Pancreas (tissue), 10 donors: ENCODE measurements around the gene PPARA. TPM values are rescaled to one million over a fixed set of nuclear protein-coding genes. Genes with fewer than 3 reads are reported as not detected.

Experiments
- ATAC-seq, 4 donors: fragments of 200-7000 bp; cut with Tn5 transposase; one replicate each; pipeline versions ENCODE4 v1.8.0 to v1.9.1; 2020; ENCODE audit warnings: mild to moderate bottlenecking in 4 of 4, moderate library complexity in 4 of 4
- DNase-seq, 6 donors: peaks; one replicate each; pipeline ENCODE4 v3.0.0-alpha.2; 2020
- FAIRE-seq: peaks from 2 replicates; lab custom pipeline; 2012; peaks lifted over from hg19 to GRCh38; lab: Jason Lieb, UNC
- H3K27ac ChIP-seq, 4 donors: fragments of 200-600 bp; sonication (generic); 1 replicate in 3 of 4; 2 replicates in 1 of 4; pipeline versions ENCODE4 v1.5.0 to v1.8.0; 2020
- H3K27me3 ChIP-seq, 4 donors: fragments of 200-600 bp; one replicate each; pipeline ENCODE4 v1.8.0; 2021
- H3K36me3 ChIP-seq, 3 donors: fragments of 200-600 bp; sonication (generic) in 1 of 3; one replicate each; pipeline versions ENCODE4 v1.5.0 to v1.8.0; 2020 to 2021
- H3K4me1 ChIP-seq, 3 donors: fragments of 200-600 bp; one replicate each; pipeline ENCODE4 v1.8.0; 2021
- H3K4me3 ChIP-seq, 4 donors: fragments of 200-600 bp; sonication (generic) in 2 of 4; one replicate each; pipeline versions ENCODE4 v1.5.0 to v1.8.0; 2020 to 2021
- H3K9me3 ChIP-seq, 4 donors: fragments of 200-600 bp; one replicate each; pipeline ENCODE4 v1.8.0; 2021
- WGBS, 2 donors: extraction: QIAGEN DNeasy Blood & Tissue Kit; methylation state at CpG; one replicate each; pipeline ENCODE4 v1.1.7; 2013; 5-methylcytosine and 5-hydroxymethylcytosine counted together
- intact Hi-C, 3 donors: fragments of 100-400 bp; cut with DNase I; formaldehyde crosslinking; loops; one replicate each; pipeline versions ENCODE4 v1.11.1 to v1.14.2; 2022
- polyA plus RNA-seq, 2 donors: library from polyadenylated mRNA; stranded (reverse); fragments of 200-250 nt; gene quantifications; one replicate each; pipeline ENCODE4 v1.2.3, GENCODE V29; 2013
- total RNA-seq, 6 donors: library from RNA; stranded (reverse); fragmentation: NEBNext Ultra II Directional in 4 of 6; extraction: Animal tissue kit (Norgen Biotek cat#: 25700) in 4 of 6; gene quantifications; one replicate each; pipeline versions ENCODE4 v1.2.1 to v1.2.4, GENCODE V29; 2021 to 2023
- TF ChIP-seq, protein P1 (sequence below), 4 donors: fragments of 200-600 bp; sonication (generic) in 3 of 4; IDR thresholded peaks; one replicate each; pipeline versions ENCODE4 v1.5.0 to v1.8.0; 2021; ENCODE audit warnings: antibody characterized with exemption in 4 of 4
- donor health status: healthy with polysubstance abuse.
- donor health status: DM: no; HTN: no; CAD: no; lungs with moderate emphysema.
- donor health status: DM: no; HTN: no; CAD: no.
- donor health status: control.
- donor health status: control.
- donor health status: Bipolar disorder and iron deficiency.
- donor health status: DM: yes; HTN: yes; CAD: no.
- donor health status: DM: no; HTN: no; CAD: no.
- donor health status: DM: no; HTN: no; CAD: no.
- donor health status: DM: yes; HTN: yes; CAD: no.

Gene PPARA
- total and polyA plus RNA-seq, 8 donors = 4.1 to 24.5 (median 14.7) TPM

DNA sequence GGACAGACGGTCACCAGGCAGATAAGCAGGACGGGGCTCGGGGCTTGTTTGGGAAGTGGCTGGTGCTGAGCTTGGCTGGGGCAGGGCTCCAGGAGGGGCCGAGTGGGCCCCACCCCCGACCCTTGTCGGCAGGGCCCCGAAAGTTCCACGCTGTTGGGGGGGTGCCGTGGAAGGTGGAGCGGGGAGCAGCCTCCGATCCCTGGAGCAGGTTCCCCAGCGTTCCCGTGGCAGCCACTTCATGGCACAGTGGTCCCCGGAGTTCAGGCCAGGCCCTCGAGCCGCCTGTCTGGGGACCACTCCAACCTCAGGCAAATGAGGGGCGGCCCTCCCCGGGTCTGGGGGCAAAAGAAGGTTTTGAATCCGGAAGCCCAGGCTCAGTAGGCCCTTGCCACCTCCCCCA, 46.7 kb upstream of the PPARA start:
- DNase-seq (peak in 2 of 6 donors; percentile 44 to 81), ATAC-seq (no peak), FAIRE-seq (no peak)
- H3K9me3 ChIP-seq = no peaks in the 10 kb centered on the region
- TF ChIP-seq, protein P1, sequence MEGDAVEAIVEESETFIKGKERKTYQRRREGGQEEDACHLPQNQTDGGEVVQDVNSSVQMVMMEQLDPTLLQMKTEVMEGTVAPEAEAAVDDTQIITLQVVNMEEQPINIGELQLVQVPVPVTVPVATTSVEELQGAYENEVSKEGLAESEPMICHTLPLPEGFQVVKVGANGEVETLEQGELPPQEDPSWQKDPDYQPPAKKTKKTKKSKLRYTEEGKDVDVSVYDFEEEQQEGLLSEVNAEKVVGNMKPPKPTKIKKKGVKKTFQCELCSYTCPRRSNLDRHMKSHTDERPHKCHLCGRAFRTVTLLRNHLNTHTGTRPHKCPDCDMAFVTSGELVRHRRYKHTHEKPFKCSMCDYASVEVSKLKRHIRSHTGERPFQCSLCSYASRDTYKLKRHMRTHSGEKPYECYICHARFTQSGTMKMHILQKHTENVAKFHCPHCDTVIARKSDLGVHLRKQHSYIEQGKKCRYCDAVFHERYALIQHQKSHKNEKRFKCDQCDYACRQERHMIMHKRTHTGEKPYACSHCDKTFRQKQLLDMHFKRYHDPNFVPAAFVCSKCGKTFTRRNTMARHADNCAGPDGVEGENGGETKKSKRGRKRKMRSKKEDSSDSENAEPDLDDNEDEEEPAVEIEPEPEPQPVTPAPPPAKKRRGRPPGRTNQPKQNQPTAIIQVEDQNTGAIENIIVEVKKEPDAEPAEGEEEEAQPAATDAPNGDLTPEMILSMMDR (IDR thresholded peaks at IDR 0.05) = no peak
- 65 to 68% methylated on average over 19 of the region's 19 CpGs for WGBS, 2 donors
- no peaks in the 10 kb centered on the region for H3K27me3 ChIP-seq
- peak overlapping the region; percentile 89 to 94 (median 91) for H3K27ac ChIP-seq
- H3K4me1 ChIP-seq = peaks cover 57 to 73% (median 59%) of the 10 kb centered on the region in 3 donors
- intact Hi-C loops = no loop called here
- H3K4me3 ChIP-seq = peak overlapping the region in 1 of 4 donors; percentile 9
- H3K36me3 ChIP-seq = peaks cover 0 to 46% (median 27%) of the 10 kb centered on the region in 3 donors

DNA sequence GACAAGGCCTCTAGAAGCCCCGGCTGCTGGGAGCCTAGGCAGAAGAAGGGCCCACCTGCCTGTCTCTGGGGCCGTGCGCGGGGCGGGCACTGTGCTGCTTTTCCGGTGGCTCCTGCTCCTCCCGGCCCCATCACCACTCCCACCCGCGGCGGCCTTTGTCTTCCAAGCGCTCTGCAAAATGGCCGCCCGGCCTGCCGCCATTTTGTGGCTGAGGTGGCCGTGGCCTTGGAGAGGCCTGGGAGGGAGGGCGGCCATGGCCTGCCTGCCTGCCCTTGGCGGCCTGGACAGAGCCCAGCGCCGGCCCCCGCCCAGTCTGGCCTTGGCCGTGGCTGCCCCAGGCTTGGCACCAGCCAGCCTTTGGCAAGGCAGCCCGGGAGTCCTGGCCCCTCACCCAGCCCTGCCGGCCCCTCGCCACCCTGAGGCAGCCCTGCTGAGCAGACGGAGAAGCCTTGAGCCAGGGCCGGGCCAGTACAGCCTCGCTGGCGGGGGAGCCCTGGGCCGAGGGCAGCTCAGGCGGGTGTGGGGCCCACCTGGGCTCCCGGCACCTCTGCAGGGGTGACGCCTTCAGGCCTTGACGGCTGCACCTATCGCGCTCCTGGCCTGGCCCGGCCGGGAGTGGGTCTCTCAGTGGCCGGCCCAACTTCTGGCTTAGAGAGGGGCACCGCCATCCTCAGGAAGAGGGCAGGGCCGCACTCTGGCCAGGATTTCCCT, 46.0 kb upstream of the PPARA start:
- no peaks in the 10 kb centered on the region for H3K27me3 ChIP-seq
- ATAC-seq (peak; percentile 51 to 66 (median 55)), FAIRE-seq (no peak), DNase-seq (peak; percentile 89 to 96 (median 90))
- H3K4me1 ChIP-seq = peaks cover 63 to 80% (median 66%) of the 10 kb centered on the region in 3 donors
- TF ChIP-seq, protein P1 (IDR thresholded peaks at IDR 0.05) = no peak
- intact Hi-C loops = no loop called here
- H3K27ac ChIP-seq = peak overlapping the region; percentile 89 to 94 (median 91)
- peaks cover 0 to 41% (median 23%) of the 10 kb centered on the region in 3 donors for H3K36me3 ChIP-seq
- no peaks in the 10 kb centered on the region for H3K9me3 ChIP-seq
- WGBS, 2 donors = 19 to 23% methylated on average over 35 to 40 of the region's 40 CpGs
- peak overlapping the region in 1 of 4 donors; percentile 9 for H3K4me3 ChIP-seq

DNA sequence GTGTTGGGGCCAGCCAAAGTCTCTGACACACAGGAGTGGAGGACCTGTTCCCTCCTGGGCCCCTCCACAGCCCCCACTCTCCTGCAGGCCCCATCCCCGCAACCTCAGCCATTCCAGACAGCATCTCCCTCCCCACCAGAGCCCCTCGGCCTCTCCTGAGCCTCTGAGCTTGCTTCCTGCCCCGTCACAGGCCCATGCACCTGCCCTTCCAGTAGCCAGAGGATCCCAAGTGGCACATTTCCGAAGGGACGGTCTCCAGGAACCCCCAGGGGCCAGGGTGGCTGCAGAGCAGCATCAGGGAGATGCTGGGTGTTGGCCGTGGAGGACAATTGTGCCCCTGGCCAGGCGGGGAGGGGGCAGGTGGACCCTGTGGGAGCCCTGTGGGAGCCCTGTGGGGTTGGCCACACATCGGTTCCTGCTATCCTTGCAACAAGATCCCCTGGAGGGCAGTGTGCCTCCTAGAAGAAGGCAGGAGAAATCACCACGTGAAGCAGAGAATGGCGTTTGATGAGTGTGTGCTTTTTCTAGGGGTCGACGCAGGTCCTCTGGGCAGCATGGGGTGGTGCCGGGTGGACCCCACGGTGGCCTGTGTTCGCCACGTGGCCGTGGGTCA, 45.3 kb upstream of the PPARA start:
- H3K27me3 ChIP-seq = no peaks in the 10 kb centered on the region
- no peak overlapping the region for H3K4me3 ChIP-seq
- H3K27ac ChIP-seq = peak overlapping the region; percentile 89 to 94 (median 91)
- FAIRE-seq = no peak
- peak in 1 of 6 donors; percentile 81 for DNase-seq
- WGBS, 2 donors = 40 to 45% methylated on average over 17 of the region's 17 CpGs
- H3K9me3 ChIP-seq = no peaks in the 10 kb centered on the region
- peaks cover 70 to 85% (median 72%) of the 10 kb centered on the region in 3 donors for H3K4me1 ChIP-seq
- TF ChIP-seq, protein P1 (IDR thresholded peaks at IDR 0.05) = no peak
- H3K36me3 ChIP-seq = peaks cover 0 to 41% (median 25%) of the 10 kb centered on the region in 3 donors
- intact Hi-C loops = no loop called here
- no peak for ATAC-seq

DNA sequence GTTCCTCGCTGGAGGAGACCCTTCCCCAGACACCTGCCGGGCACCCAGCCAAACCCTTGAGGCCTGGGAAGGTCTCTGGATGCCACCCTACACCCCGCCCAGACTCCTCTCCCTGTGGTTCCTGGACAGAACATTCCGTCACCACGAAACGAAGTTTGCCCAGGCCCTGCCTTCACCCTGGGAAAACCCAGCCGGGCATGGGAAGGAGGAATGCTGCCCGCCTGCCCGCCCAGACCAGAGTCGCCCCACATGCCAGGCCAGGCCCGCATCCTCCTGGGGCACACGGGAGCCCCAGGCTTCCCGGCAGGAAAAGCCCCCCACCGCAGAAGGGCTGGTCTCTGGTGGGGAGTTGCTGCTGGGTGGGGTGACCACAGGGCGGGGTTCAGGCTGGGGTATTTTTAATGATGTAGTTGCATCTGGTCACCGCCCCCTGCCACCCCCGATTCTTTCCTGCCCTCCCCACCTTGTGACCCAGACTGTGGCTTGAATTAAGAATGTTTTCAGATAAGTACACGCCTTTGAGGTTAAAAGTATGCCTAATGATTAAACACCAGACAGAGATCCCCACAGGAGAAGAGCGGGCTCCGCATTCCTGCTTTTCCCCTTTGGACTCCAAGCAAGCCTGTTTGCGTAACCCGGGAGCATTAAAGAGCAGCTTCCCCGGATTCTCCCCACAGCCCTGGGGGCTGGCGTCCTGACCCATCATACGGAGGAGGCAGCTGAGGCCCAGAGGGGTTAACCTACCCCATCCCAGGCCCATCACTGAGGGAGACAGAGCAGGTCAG, 44.6 kb upstream of the PPARA start:
- no peaks in the 10 kb centered on the region for H3K9me3 ChIP-seq
- intact Hi-C loops = no loop called here
- DNase-seq (peak; percentile 67 to 88 (median 80)), FAIRE-seq (no peak), ATAC-seq (peak; percentile 7 to 17 (median 10))
- TF ChIP-seq, protein P1 (IDR thresholded peaks at IDR 0.05) = no peak
- no peak overlapping the region for H3K4me3 ChIP-seq
- peaks cover 71 to 86% (median 79%) of the 10 kb centered on the region in 3 donors for H3K4me1 ChIP-seq
- 19 to 22% methylated on average over 25 of the region's 25 CpGs for WGBS, 2 donors
- peak overlapping the region; percentile 89 to 94 (median 91) for H3K27ac ChIP-seq
- no peaks in the 10 kb centered on the region for H3K27me3 ChIP-seq
- H3K36me3 ChIP-seq = peaks cover 0 to 41% (median 26%) of the 10 kb centered on the region in 3 donors
